H1 (cell line): ENCODE data around the gene ATP1A1. TPM values are rescaled to one million over a fixed set of nuclear protein-coding genes. Genes with fewer than 3 reads are reported as not detected.

Experiments used
- BCL11A ChIP-seq, 2 experiments: IDR thresholded peaks; one replicate each; pipeline ENCODE4 v1.6.1; 2011; ENCODE audit warnings: low read depth in 2 of 2, low read length in 2 of 2, mild to moderate bottlenecking in 2 of 2
- BRCA1 ChIP-seq: IDR thresholded peaks from 2 replicates; pipeline ENCODE4 v1.6.1; 2012; ENCODE audit warnings: low read depth, low read length, improper control_type of control experiment
- CBX5 ChIP-seq: fragments of 300-800, 300-1000 bp; sonication (generic); IDR thresholded peaks from 2 replicates; pipeline ENCODE4 v1.7.1; 2016; ENCODE audit warnings: antibody characterized with exemption, low read length, low read depth
- CHD2 ChIP-seq: IDR thresholded peaks from 2 replicates; pipeline ENCODE4 v1.6.1; 2012; ENCODE audit warnings: low read length, improper control_type of control experiment
- EGR1 ChIP-seq: IDR thresholded peaks from 2 replicates; pipeline ENCODE4 v1.6.1; 2011; ENCODE audit warnings: low read depth, low read length, borderline replicate concordance
- HDAC2 ChIP-seq, 2 experiments: fragments of 300-600 bp in 1 of 2; sonication (generic) in 1 of 2; IDR thresholded peaks; 2 replicates each; pipeline ENCODE4 v1.6.1; 2011 to 2012; ENCODE audit warnings: low read depth in 2 of 2, low read length in 2 of 2, mild to moderate bottlenecking in 2 of 2, moderate library complexity in 2 of 2, borderline replicate concordance in 1 of 2, inconsistent platforms in 1 of 2
- NANOG ChIP-seq: IDR thresholded peaks from 2 replicates; pipeline ENCODE4 v1.6.1; 2011; ENCODE audit warnings: low read length, low read depth, mild to moderate bottlenecking, inconsistent platforms; ENCODE audit not compliant: insufficient read depth, poor library complexity, severe bottlenecking
- NRF1 ChIP-seq: IDR thresholded peaks from 2 replicates; pipeline ENCODE4 v1.6.1; 2011; ENCODE audit warnings: mild to moderate bottlenecking, low read depth, low read length, improper control_type of control experiment
- POU5F1 ChIP-seq: IDR thresholded peaks from 2 replicates; pipeline ENCODE4 v1.6.1; 2011; ENCODE audit warnings: low read depth, mild to moderate bottlenecking, low read length, moderate library complexity
- RAD21 ChIP-seq, 2 experiments: IDR thresholded peaks in 1 of 2; conservative IDR thresholded peaks in 1 of 2; 2 replicates each; pipeline ENCODE4 v1.6.1; 2011; ENCODE audit warnings: low read depth in 2 of 2, low read length in 2 of 2, improper control_type of control experiment in 1 of 2, inconsistent platforms in 1 of 2, mild to moderate bottlenecking in 1 of 2, moderate library complexity in 1 of 2
- RBBP5 ChIP-seq: IDR thresholded peaks from 2 replicates; pipeline ENCODE4 v1.7.1; 2012; ENCODE audit warnings: low read depth, mild to moderate bottlenecking, inconsistent platforms, low read length, moderate library complexity, borderline replicate concordance
- SIN3A ChIP-seq, 2 experiments: IDR thresholded peaks in 1 of 2; conservative IDR thresholded peaks in 1 of 2; 2 replicates each; pipeline ENCODE4 v1.6.1; 2011 to 2012; ENCODE audit warnings: low read length in 2 of 2, improper control_type of control experiment in 1 of 2, low read depth in 1 of 2, mild to moderate bottlenecking in 1 of 2
- SP1 ChIP-seq: IDR thresholded peaks from 2 replicates; pipeline ENCODE4 v1.6.1; 2011; ENCODE audit warnings: low read depth, low read length
- SP4 ChIP-seq: IDR thresholded peaks from 2 replicates; pipeline ENCODE4 v1.6.1; 2012; ENCODE audit warnings: low read length, inconsistent platforms
- TBP ChIP-seq: IDR thresholded peaks from 2 replicates; pipeline ENCODE4 v1.6.1; 2011; ENCODE audit warnings: low read depth, low read length, improper control_type of control experiment
- TEAD4 ChIP-seq: IDR thresholded peaks from 2 replicates; pipeline ENCODE4 v1.6.1; 2012; ENCODE audit warnings: low read depth, low read length, inconsistent platforms, mixed read lengths
- polyA plus RNA-seq, 7 experiments: library from polyadenylated mRNA; depleted of rRNA in 3 of 7; stranded (reverse) in 5 of 7; unstranded in 2 of 7; fragments of >200 nt in 5 of 7; fragments of 200-250 nt in 2 of 7; gene quantifications; 1 replicate in 5 of 7; 2 replicates in 1 of 7; 4 replicates in 1 of 7; pipeline versions ENCODE4 v1.2.1 to v1.2.3, GENCODE V29; 2011 to 2013; ENCODE audit warnings: missing spikeins in 2 of 7, mixed read lengths in 2 of 7
- total RNA-seq: library from RNA; stranded (reverse); fragmentation: NEBNext Ultra II Directional; extraction: Animal tissue kit (Norgen Biotek cat#: 25700); gene quantifications from 2 replicates; pipeline ENCODE4 v1.2.1, GENCODE V29; 2021
- TF ChIP-seq, protein P1 (sequence below): IDR thresholded peaks from 2 replicates; pipeline ENCODE4 v1.6.1; 2011; ENCODE audit warnings: low read depth, mild to moderate bottlenecking, low read length; ENCODE audit not compliant: insufficient read depth
- TF ChIP-seq, protein P2 (sequence below): IDR thresholded peaks from 2 replicates; pipeline ENCODE4 v1.6.1; 2012; ENCODE audit warnings: low read length, inconsistent platforms

ATP1A1 gene
- total and polyA plus RNA-seq, 2 of the 8 experiments (the other 6 are each of a cell fraction or from before 2014, with no cell fraction given) = 222 to 325 TPM

DNA sequence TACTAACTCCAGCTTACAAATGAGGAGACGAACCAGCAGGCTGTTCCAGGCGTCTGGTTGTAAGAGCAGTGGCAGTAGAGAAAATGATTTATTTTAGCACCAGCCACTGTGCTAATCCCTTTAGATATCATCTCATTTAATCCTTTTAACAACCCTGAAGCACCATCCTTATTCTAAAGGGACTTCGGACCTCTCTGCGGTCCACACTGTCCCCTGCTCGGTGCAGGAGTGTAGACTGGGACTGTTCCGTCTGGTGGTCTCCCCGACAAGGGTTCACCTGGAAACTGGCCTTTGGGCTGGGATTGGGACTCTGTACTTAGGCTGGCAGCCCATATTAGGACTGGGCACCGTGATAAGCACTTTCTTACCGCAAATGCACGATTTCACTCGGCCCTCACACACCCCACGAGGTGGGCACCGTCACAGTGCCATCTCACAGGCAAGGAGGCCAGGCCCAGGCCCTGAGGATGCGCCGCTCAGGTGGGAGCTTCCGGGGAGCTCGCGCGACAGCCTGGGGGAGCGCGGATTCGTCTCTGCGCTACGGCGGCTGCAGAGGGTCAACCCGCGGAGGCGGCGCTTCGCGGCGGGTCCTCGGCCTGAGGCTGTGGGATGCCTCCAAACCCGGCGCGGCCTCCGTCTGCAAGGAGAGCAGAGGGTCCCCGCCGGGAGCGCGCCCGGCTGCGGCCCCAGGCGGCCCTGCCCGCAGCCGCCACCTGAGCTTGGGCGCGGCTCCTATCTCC, 45.2 kb downstream of the ATP1A1 start (continued):
- no peak for TF ChIP-seq BCL11A (IDR thresholded peaks at IDR 0.05; ENCODE audit: low read depth in 2 of 2, low read length in 2 of 2)
- no peak for TF ChIP-seq CBX5
- TF ChIP-seq EGR1 = no peak
- TF ChIP-seq SP1 = 0 out of 2 replicates have a peak, but pooled peaks have one; percentile 10
- TF ChIP-seq NRF1 = no peak
- TF ChIP-seq BRCA1 = peak; percentile 40; the same call in 1 of the 2 replicates
- peak in 1 of 2 experiments; percentile 11; a peak in 2 of 4 replicates for TF ChIP-seq RAD21 (IDR thresholded peaks at IDR 0.05 in 1 of 2, conservative IDR thresholded peaks at IDR 0.05 in 1 of 2; ENCODE audit: low read depth in 2 of 2, low read length in 2 of 2)
- TF ChIP-seq SIN3A (conservative IDR thresholded peaks at IDR 0.05 in 1 of 2, IDR thresholded peaks at IDR 0.05 in 1 of 2; ENCODE audit: low read depth in 1 of 2, low read length in 2 of 2) = no peak
- peak; percentile 58 for TF ChIP-seq TBP
- TF ChIP-seq, protein P1, sequence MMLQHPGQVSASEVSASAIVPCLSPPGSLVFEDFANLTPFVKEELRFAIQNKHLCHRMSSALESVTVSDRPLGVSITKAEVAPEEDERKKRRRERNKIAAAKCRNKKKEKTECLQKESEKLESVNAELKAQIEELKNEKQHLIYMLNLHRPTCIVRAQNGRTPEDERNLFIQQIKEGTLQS = no peak
- TF ChIP-seq, protein P2, sequence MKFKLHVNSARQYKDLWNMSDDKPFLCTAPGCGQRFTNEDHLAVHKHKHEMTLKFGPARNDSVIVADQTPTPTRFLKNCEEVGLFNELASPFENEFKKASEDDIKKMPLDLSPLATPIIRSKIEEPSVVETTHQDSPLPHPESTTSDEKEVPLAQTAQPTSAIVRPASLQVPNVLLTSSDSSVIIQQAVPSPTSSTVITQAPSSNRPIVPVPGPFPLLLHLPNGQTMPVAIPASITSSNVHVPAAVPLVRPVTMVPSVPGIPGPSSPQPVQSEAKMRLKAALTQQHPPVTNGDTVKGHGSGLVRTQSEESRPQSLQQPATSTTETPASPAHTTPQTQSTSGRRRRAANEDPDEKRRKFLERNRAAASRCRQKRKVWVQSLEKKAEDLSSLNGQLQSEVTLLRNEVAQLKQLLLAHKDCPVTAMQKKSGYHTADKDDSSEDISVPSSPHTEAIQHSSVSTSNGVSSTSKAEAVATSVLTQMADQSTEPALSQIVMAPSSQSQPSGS = no peak
- no peak for TF ChIP-seq HDAC2 (IDR thresholded peaks at IDR 0.05; ENCODE audit: borderline replicate concordance in 1 of 2, low read depth in 2 of 2, low read length in 2 of 2)
- TF ChIP-seq CHD2 = peak; percentile 86
- no peak for TF ChIP-seq NANOG
- TF ChIP-seq SP4 = no peak
- no peak for TF ChIP-seq TEAD4
- TF ChIP-seq RBBP5 = no peak
- TF ChIP-seq POU5F1 = no peak
